Astrocyte (in vitro differentiated cells and primary cell): ENCODE results near the gene ATP11A. TPM values are rescaled to one million over a fixed set of nuclear protein-coding genes. Genes with fewer than 3 reads are reported as not detected.

Source experiments
- DNase-seq: peaks from one replicate; pipeline ENCODE4 v3.0.0-alpha.2; 2010; ENCODE audit warnings: low read depth
- FAIRE-seq: peaks from 2 replicates; lab custom pipeline; 2011; peaks lifted over from hg19 to GRCh38; lab: Jason Lieb, UNC
- H2AFZ ChIP-seq: 2 replicates; pipeline ENCODE4 v1.6.0; 2012; ENCODE audit warnings: low read depth, low read length, inconsistent platforms
- H3K27ac ChIP-seq: 2 replicates; pipeline ENCODE4 v1.5.1; 2011; ENCODE audit warnings: low read depth, low read length, inconsistent platforms
- H3K27me3 ChIP-seq: 2 replicates; pipeline ENCODE4 v1.6.0; 2011; ENCODE audit warnings: low read length, inconsistent platforms; ENCODE audit not compliant: insufficient read depth
- H3K36me3 ChIP-seq: 2 replicates; pipeline ENCODE4 v1.5.1; 2011; ENCODE audit warnings: low read length, inconsistent platforms; ENCODE audit not compliant: insufficient read depth
- H3K4me1 ChIP-seq: 2 replicates; pipeline ENCODE4 v1.5.1; 2011; ENCODE audit warnings: low read length, inconsistent platforms; ENCODE audit not compliant: insufficient read depth
- H3K4me2 ChIP-seq: 2 replicates; pipeline ENCODE4 v1.6.0; 2012; ENCODE audit warnings: low read length, inconsistent platforms
- H3K4me3 ChIP-seq: 2 replicates; pipeline ENCODE4 v1.5.1; 2011; ENCODE audit warnings: low read depth, mild to moderate bottlenecking, low read length, inconsistent platforms; ENCODE audit not compliant: insufficient read depth
- H3K79me2 ChIP-seq: 2 replicates; pipeline ENCODE4 v1.6.0; 2012; ENCODE audit warnings: mild to moderate bottlenecking, low read length, inconsistent platforms; ENCODE audit not compliant: insufficient read depth
- H3K9ac ChIP-seq: 2 replicates; pipeline ENCODE4 v1.6.0; 2012; ENCODE audit warnings: mild to moderate bottlenecking, low read length, inconsistent platforms
- H3K9me3 ChIP-seq: 2 replicates; pipeline ENCODE4 v1.5.1; 2012; ENCODE audit warnings: low read depth, mild to moderate bottlenecking, low read length, inconsistent platforms; ENCODE audit not compliant: insufficient read depth
- H4K20me1 ChIP-seq: 2 replicates; pipeline ENCODE4 v1.6.0; 2012; ENCODE audit warnings: low read length, inconsistent platforms; ENCODE audit not compliant: insufficient read depth
- H3K27ac Mint-ChIP-seq: one replicate; pipeline ENCODE4 v1.8.0; 2021; ENCODE audit warnings: mild to moderate bottlenecking, mixed read lengths; ENCODE audit not compliant: unreplicated experiment
- H3K27me3 Mint-ChIP-seq: one replicate; pipeline ENCODE4 v1.8.0; 2021; ENCODE audit warnings: low read depth, mixed read lengths; ENCODE audit not compliant: unreplicated experiment
- H3K36me3 Mint-ChIP-seq: one replicate; pipeline ENCODE4 v1.8.0; 2021; ENCODE audit warnings: low read depth, mixed read lengths; ENCODE audit not compliant: unreplicated experiment
- H3K4me1 Mint-ChIP-seq: one replicate; pipeline ENCODE4 v1.8.0; 2021; ENCODE audit warnings: low read depth, mixed read lengths; ENCODE audit not compliant: unreplicated experiment
- H3K4me3 Mint-ChIP-seq: one replicate; pipeline ENCODE4 v1.8.0; 2021; ENCODE audit warnings: mild to moderate bottlenecking, moderate library complexity, mixed read lengths; ENCODE audit not compliant: unreplicated experiment
- H3K9me3 Mint-ChIP-seq: one replicate; pipeline ENCODE4 v1.8.0; 2021; ENCODE audit warnings: mild to moderate bottlenecking, mixed read lengths; ENCODE audit not compliant: unreplicated experiment
- CTCF ChIP-seq: IDR thresholded peaks from 2 replicates; pipeline ENCODE4 v1.5.1; 2011; ENCODE audit warnings: low read depth, mild to moderate bottlenecking, inconsistent platforms, low read length, moderate library complexity; ENCODE audit not compliant: insufficient read depth
- EZH2 ChIP-seq: IDR thresholded peaks from 2 replicates; pipeline ENCODE4 v1.6.1; 2012; ENCODE audit warnings: mild to moderate bottlenecking, low read length, inconsistent platforms; ENCODE audit not compliant: insufficient read depth
- total RNA-seq: library from RNA; stranded (reverse); gene quantifications from 2 replicates; pipeline ENCODE4 v1.2.1, GENCODE V29; 2021

ATP11A gene
- total RNA-seq, 1 donor from 2014 or later = 38.9 TPM

GRCh38 chr13:112754281-112755025 is 64.6 kb downstream of the ATP11A start:
- DNase-seq = no peak
- H3K9me3 Mint-ChIP-seq = no peaks in the 10 kb centered on the region
- H3K4me3 ChIP-seq = no peak overlapping the region
- H3K27me3 Mint-ChIP-seq = no peaks in the 10 kb centered on the region
- TF ChIP-seq CTCF (no peak), EZH2 (no peak)
- no peak overlapping the region for H3K27ac ChIP-seq
- no peaks in the 10 kb centered on the region for H4K20me1 ChIP-seq
- H3K36me3 Mint-ChIP-seq = no peaks in the 10 kb centered on the region
- no peak overlapping the region for H3K4me2 ChIP-seq
- peaks cover 10% of the 10 kb centered on the region for H3K4me1 Mint-ChIP-seq
- no peaks in the 10 kb centered on the region for H3K9me3 ChIP-seq
- H3K9ac ChIP-seq = no peak overlapping the region
- no peak overlapping the region for H2AFZ ChIP-seq
- no peaks in the 10 kb centered on the region for H3K27me3 ChIP-seq
- H3K79me2 ChIP-seq = no peaks in the 10 kb centered on the region
- no peaks in the 10 kb centered on the region for H3K36me3 ChIP-seq
- H3K4me1 ChIP-seq = no peaks in the 10 kb centered on the region
- FAIRE-seq = no peak
- H3K27ac Mint-ChIP-seq = no peak overlapping the region
- no peak overlapping the region for H3K4me3 Mint-ChIP-seq

GRCh38 chr13:112755331-112755730 is 65.5 kb downstream of the ATP11A start:
- FAIRE-seq (no peak), DNase-seq (no peak)
- Histone ChIP-seq H3K4me1 (no peaks in the 10 kb centered on the region), H3K9me3 (no peaks in the 10 kb centered on the region), H3K4me3 (no peak overlapping the region), H3K9ac (no peak overlapping the region), H2AFZ (no peak overlapping the region), H3K79me2 (no peaks in the 10 kb centered on the region), H3K36me3 (no peaks in the 10 kb centered on the region), H3K27me3 (no peaks in the 10 kb centered on the region), H3K27ac (no peak overlapping the region), H4K20me1 (no peaks in the 10 kb centered on the region), H3K4me2 (no peak overlapping the region)
- no peaks in the 10 kb centered on the region for H3K36me3 Mint-ChIP-seq
- no peak overlapping the region for H3K27ac Mint-ChIP-seq
- H3K9me3 Mint-ChIP-seq = no peaks in the 10 kb centered on the region
- no peaks in the 10 kb centered on the region for H3K27me3 Mint-ChIP-seq
- H3K4me1 Mint-ChIP-seq = peaks cover 10% of the 10 kb centered on the region
- no peak for TF ChIP-seq CTCF
- TF ChIP-seq EZH2 = no peak
- no peak overlapping the region for H3K4me3 Mint-ChIP-seq

GRCh38 chr13:112756081-112756480 is 66.2 kb downstream of the ATP11A start:
- no peak for DNase-seq
- Histone ChIP-seq H3K36me3 (no peaks in the 10 kb centered on the region), H3K4me2 (no peak overlapping the region), H2AFZ (no peak overlapping the region), H3K27me3 (no peaks in the 10 kb centered on the region), H3K9ac (no peak overlapping the region), H3K4me3 (no peak overlapping the region), H3K9me3 (no peaks in the 10 kb centered on the region), H4K20me1 (no peaks in the 10 kb centered on the region), H3K4me1 (no peaks in the 10 kb centered on the region), H3K79me2 (no peaks in the 10 kb centered on the region), H3K27ac (no peak overlapping the region)
- no peaks in the 10 kb centered on the region for H3K27me3 Mint-ChIP-seq
- H3K4me1 Mint-ChIP-seq = peaks cover 12% of the 10 kb centered on the region
- FAIRE-seq = no peak
- no peak overlapping the region for H3K27ac Mint-ChIP-seq
- H3K4me3 Mint-ChIP-seq = no peak overlapping the region
- H3K36me3 Mint-ChIP-seq = no peaks in the 10 kb centered on the region
- TF ChIP-seq EZH2 = no peak
- TF ChIP-seq CTCF = no peak
- H3K9me3 Mint-ChIP-seq = no peaks in the 10 kb centered on the region
